CD4-positive, alpha-beta T cell treated with Interleukin-6 for 4 hours (primary cell): ENCODE data around the gene PHETA2.

ENCODE experiments used
- DNase-seq: peaks from one replicate; pipeline ENCODE4 v3.0.0-alpha.2; 2020; ENCODE audit warnings: mixed read lengths

PHETA2 gene, protein sequence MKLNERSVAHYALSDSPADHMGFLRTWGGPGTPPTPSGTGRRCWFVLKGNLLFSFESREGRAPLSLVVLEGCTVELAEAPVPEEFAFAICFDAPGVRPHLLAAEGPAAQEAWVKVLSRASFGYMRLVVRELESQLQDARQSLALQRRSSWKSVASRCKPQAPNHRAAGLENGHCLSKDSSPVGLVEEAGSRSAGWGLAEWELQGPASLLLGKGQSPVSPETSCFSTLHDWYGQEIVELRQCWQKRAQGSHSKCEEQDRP

DNA sequence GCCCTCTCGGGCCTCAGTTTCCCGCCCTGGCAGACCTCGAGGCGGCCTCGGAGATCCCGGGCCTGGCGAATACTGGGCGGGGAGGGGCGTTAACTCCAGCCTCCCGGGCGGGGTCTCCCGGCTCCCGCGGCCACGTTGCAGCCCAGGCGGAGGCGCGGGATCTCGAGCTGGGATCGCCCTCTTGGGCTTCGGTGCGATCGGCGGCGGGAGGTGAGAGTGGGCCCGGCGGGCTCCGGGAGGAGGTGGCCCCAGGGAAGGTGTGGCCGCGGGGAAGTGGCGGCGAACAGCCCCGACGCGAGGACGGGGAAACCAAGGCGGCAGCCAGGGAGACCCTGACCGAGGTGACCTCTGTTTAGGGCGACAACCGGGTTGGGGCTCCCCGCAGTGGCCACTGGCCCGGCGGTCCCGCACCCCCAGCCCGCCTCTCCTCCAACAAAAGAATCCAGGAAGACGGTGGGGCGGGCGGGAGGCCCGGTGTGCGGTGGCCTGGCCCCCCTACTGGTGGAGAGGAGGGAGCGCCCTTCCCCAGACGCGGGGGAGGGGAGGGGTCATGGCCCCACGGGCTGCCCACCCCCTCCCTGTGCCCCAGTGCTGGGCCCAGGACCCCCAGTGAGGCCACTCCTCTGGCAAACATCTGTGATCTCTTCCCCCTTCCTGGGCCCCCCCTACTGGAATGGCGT, at the start of gene PHETA2:
Gene PHETA2, plus strand, starts transcription at position 117 of the 680 bp plus-strand sequence. CDS start 3,046 bp downstream, outside the sequence.
- peak; percentile 72 for DNase-seq

DNA sequence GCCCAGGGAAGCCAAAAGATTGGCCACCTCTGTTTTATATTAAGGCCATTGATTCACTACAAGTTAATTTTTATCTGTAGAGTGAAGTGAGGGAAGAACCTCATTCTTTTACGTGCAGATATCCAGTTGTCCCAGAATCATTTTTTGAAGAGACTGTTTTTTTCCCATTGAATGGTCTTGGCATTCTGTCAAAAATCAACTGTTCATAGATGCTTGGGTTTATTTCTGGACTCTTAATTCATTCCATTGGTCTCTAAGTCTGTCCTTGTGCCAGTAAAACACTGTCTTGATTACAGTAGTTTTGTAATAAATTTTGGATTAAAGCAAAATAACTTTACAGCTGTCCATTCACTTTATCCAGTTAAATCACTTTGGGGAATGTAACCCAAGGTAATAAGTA, 48.6 kb upstream of the PHETA2 start:
- DNase-seq: no peak

DNA sequence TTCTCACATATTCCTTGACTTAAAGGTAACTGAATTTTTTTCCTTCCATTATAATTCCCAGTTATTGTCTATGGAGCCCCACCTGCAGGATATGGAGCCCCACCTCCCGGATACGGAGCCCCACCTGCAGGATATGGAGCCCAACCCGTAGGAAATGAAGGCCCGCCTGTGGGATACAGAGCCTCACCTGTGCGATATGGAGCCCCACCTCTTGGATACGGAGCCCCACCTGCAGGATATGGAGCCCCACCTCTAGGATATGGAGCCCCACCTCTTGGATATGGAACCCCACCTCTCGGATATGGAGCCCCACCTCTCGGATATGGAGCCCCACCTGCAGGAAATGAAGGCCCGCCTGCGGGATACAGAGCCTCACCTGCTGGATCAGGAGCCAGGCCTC, 47.3 kb upstream of the PHETA2 start:
- DNase-seq: no peak

DNA sequence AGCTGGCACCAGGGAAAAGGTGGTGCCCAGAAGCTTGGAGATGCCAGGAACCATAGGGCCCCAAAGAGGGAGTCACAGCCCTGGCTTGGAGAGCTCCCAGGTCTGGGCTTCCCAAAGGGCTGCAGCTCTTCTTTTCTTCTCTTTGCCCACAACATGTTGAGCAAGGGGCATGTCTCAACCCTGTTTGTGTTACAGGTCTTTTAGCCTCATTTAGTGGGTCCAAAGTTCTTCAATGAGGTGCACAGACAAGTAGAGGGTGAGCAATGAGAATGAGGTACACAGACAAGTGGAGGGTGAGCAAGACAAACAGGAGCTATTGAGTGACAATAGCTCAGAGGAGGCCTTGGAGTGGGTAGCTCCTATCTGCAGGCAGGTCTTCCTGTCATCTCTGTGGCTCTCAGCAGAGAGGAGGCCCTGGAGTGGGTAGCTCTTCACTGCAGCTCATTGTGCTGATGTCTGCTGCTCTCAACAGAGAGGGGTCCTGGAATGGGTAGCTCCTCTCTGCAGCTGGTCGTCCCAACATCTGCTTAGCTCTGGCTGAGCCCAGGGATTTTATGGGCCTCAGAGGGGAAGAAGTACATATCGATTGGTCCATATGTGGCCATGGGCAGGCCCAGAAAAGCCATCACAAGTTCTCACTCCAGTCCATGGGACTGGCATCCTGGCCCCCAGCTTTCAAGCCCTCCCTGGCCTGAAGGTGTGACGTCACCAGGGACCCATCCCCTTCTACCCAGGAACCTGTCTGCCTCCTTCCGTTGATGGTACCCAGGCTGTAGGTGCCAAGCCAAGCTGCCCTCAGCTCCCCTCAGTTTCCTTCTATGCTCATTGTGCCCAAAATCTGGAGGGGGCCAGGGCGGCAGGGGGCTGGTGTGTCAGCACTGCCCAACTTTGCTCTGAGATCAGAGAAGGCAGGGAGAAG, 40.5 kb upstream of the PHETA2 start:
- DNase-seq: no peak

DNA sequence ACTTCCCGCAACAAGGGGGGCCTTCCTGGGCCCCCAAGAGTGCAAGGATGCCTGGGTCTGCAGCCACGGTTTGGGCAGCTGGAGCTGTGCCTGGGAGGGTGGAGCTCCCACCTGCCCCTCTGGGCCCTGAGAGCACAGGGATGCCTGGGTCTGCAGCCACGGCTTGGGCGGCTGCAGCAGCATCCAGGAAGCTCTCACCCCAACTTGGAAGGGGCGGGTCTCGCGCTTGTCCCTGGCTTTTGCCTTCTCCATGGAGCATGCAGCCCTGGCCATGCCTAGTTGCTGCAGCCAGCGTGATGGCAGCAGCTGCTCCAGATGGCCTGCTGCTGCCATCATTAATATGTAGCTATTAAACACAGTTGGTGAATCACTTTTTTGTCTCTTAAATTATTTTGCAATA, 38.8 kb upstream of the PHETA2 start:
- no peak for DNase-seq

DNA sequence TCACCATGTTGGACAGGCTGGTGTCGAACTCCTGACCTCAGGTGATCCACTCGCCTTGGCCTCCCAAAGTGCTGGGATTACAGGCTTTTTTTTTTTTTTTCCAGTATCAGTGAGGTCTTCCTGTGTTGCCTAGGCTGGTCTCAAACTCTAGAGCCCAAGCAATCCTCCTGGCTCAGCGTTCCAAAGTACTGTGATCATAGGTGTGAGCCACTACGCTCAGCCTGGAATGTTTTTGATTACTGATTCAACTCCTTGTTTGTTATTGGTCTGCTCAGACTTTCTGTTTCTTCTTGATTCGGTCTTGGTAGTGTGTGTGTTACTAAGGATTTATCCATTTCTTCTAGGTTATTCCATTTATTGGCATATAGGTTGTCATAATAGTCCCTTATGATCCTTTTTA, 34.8 kb upstream of the PHETA2 start:
- DNase-seq: no peak

DNA sequence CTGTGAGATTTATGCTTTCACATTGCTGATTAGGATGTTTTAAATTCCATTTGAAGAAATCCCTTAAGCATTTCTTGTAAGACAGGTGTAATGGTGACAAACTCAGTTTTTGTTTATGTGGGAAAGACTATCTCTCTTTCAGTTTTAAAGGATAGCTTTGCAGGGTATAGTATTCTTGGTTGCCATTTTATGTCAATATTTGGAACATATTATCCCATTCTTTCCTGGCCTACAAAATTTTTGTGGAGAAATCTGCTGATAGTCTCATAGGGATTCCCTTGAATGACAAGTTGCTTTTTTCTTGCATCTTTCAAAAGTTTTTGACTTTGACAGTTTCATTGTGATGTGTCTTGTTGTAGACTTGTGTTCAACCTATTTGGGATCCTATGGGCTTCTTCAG, 32.3 kb upstream of the PHETA2 start:
- DNase-seq: no peak

DNA sequence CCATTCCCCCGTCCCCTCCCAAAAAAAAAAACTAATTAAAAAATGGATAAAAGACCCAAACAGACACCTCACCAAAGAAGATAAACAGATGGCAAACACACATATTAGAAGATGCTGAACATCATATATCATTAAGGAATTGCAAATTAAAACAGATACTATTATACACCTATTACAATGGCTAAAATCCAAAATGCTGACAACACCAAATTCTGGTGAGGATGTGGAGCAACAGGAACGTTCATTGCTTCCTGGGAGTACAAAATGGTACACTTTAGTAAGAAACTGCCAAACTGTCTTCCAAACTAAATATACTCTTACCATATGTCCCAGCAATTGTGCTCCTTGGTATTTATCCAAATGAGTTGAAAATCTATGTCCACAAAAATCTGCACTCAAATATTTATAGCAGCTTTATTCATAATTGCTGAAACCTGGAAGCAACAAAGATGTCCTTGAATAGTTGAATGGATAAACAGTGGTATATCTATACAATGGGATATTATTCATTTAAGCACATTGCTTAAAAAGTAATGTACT, 23.3 kb upstream of the PHETA2 start:
- no peak for DNase-seq

DNA sequence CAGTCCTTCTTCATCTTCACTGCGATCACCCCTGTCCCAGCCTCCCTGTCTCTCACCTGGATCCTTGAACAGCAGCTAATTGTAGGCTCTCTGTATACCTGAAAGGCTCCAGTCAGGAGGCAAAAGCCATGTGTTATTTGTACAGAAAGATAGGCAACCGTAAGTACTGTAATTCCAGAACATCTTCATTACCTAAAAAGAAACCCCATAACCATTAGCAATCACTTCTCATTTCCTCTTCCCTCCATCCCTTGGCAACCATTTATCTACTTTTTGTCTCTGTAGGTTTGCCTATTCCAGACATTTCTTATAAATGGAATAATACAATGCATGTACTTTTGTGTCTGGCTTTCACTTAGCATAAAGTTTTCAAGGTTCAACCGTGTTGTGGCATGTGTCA, 21.3 kb upstream of the PHETA2 start:
- DNase-seq: no peak

DNA sequence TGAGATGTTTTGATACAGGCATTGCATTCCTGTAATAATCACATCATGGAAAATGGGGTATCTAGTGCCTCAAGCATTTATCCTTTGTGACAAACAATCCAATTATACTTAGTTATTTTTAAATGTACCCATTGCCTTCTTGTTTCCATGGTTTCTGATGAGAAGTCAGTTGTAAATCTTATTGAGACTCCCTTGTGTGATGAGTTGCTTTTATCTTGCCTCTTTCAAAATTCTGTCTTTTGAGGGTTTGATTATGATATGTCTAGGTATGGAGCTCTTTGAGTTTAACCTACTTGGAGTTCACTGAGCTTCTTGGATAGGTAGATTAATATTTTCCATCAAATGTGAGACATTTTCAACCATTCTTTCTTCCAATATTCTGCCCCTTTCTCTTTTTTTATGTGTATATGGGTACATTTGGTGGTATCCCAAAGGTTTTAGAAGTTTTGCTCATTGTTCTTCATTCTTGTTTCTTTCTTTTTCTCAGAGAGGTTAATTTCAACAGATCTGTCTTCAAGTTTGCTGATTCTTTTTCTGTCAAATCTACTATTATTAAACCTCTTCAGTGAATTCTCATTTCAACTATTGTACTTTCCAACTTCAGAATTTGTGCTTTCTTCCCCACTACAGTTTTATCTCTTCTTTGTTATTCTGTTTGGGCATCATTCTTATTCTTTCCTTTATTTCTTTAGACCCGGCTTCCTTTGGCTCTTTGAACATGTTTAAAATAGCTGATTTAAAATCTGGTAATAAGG, 17.1 kb upstream of the PHETA2 start:
- DNase-seq: no peak

DNA sequence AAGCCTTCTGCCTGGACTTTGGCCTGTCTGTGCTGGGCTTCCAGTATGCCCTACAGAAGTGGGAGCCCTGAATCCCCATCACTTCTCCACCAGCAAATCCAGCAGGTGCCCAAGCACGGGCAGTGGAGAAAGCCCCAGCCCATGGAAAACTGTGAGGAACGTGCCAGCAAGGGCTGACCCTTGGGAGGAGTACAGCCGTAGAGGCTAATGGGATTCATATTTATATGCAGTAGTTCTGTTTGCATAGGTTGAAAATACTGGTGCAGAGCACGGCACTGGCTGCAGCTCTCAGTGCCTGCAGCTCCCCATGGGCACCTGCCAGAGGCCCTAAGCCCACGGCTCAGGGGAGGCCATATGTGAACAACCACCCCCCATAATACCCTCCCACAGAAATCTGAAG, 13.6 kb upstream of the PHETA2 start:
- DNase-seq: no peak

DNA sequence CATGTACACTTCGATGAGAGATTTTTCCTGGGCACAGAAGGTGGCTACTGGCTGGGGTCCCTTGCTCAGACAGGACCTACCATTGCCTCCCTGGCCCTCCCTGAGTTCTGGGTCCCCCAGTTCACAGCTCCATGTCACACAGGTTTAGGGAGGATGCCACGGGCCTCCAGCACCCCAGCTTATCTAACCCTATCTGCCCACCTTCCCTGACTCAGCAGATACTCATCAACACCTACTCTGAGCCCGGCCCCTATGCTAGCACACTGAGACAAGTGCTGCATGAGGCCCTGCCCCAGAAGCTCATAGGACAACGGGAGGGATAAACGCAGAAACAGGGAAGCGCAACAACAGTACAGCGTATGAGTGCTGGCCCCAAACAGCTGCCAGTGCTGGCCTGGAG, 13.0 kb upstream of the PHETA2 start:
- no peak for DNase-seq

DNA sequence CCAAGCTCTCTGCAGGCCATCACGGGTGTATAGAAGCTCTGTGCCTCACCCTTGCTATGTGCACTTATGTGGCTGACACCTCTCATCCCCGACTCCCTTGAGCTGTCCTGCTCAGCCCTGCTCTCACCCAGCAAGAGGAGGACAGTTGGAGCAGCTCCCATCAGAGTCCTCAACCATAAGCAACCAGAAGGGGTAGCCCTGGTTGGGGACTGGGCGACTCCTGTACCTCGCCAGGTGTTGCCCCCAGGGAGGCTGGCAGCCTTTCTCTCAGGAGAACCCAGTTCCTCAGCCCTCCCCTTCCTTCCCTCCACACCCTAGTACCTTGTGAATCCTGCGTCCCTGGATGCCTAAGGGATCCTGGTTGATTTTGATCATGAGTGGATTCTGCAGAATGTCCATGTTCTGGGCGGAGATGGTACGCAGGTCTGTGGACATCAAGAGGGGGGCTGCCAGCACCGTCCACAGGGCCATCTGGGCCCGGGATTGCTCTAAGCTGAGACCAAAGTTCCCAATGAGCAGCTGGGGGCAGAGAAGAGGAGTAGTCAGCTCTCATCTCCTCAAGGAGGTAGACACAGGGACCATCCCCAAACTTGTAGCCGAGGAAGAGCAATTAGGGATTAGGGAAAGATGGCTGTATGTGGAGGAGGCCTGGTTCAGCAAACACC, 11.4 kb upstream of the PHETA2 start:
- DNase-seq: no peak

DNA sequence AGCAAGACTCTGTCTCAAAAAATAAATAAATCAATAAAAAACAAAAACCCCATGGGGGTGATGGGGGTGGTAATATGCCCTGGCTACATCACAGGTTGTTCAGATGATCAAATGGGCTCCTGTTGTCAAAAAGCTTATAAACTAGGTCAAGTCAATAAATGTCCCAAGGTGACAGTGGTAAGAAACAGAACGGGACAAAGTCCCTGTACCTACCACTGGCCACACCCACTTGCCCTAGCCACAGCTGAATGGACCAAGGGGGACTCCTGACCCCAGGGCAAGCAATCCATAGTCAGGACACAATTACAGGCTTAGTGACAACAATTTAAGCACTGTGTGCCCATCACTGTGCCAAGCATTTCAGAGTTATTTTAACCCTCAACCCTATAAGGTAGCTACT, 9.4 kb upstream of the PHETA2 start:
- no peak for DNase-seq

DNA sequence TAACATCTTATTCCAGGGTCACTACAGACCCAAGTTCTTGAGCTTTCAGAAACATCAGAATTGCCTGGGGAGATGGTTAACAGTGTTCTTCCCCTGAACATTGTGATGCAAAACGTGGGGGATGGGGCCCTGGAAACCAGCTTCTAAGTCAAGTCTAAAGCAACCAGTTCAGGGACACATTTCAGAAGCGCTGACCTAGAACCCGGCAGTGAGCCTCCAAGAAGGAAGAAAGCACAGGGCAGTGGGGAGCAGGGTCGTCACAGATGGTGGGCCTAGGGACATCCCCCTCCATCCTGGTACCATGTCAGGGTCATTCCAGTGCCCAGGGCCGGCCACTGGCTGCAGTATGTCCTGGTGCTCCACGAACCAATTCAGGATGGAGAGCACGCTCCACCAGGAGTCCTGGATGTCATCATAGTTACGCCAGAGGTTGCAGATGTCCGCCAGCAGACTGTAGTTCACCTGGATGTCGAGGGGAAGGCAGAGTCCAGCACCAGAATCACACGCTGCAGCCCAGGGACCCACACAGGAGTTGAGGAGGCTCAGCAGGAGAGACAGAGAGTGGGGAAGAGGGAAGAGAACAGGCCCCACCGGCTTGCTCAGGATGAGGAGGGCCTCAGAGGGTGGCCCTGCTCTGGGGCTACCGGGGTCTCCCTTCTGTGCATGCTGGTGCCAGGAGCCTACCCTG, 8.5 kb upstream of the PHETA2 start:
- no peak for DNase-seq

DNA sequence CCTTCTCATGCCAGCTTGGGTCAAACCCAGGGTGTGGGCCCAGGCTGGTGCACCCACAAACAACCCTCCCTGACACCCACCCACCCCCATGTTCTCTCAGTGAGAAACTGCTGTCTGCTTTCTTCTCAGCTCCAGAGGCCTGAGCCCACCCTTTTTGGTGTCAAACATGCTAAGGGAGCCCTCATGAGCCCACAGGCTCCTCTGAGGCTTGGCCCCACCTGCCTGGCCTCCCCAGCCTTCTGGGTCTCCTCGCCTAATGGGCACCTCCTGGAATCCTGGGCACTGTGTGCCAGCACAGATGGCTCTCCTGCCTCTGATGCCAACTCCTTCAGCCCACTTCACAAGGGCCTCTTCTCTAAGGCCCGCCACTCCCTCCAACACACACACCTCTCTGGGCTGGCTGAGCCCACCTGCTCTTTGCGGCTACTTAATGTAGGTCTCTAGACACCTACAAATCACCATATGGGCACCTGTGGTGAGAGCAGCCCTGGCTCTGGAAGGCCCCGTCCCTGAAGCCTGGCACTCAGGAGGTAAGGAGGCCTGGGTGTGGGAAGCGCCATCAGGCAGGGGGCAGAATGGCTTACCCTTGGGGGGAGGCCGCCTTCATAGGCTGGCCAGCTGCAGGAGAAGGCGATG, 7.8 kb upstream of the PHETA2 start:
- no peak for DNase-seq

DNA sequence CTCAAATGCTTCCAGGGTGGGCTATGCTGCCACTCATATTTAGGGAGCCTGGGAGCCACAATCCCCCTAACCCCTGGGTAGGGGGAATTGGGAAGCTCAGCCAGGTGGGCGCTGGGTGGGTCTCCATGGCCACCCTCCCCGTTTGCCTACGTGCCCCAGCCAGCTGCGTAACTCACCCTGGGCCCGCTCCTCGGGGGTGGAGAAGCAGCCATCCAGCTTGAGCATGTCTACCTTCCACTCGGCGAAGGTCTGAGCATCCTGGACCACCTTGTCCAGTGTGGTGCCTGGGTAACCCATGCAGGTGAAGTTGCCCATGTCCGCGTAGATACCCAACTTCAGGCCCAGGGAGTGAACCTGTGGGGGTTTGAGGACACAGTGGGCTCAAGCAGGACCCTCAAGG, 7.1 kb upstream of the PHETA2 start:
- no peak for DNase-seq

DNA sequence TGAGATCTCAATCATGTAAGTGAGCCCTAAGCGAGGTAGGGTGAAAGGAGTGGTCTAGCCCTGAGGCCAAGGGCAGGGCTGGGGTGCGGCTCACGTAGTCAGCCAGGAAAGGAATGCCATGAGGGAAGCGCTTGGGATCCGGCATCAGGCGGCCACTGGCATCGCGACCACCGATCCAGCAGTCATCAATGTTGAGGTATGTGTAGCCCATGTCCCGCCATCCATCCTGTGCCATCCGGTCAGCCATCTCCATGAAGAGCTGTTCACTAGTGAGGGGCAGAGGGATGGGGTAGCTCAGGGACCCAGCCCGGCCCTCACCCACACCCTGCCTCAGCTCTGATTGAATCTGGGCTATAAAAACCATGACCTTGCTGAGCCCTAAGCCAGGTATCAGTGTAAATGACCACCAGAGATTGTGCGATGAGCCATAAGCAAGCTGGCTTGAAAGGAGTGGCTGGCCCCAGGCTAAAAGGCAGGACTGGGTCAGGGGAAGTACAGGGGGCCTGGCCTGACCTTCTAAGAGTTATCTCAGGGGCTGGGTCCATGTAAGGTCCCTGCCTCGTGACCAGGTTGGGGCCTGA, 6.3 kb upstream of the PHETA2 start:
- DNase-seq: no peak

DNA sequence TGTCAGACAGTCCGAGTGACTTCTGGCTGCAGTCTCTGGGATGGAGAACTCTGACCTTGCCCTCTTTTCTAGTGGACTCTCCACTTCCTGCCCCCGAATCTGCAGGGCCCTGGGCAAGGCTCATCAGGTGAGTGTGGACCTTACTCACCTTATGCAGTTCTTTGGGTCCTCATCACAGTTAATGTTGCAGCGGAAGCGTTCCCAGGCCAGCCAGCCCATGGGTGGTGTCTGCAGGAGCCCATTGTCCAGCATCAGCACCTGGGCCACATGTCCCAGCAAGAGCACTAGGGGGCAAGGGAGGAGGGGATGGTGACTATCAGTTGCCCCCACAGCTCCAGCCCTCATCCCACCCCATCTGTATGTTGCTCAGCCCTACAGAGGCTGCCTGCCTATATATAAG, 5.8 kb upstream of the PHETA2 start:
- DNase-seq: no peak

DNA sequence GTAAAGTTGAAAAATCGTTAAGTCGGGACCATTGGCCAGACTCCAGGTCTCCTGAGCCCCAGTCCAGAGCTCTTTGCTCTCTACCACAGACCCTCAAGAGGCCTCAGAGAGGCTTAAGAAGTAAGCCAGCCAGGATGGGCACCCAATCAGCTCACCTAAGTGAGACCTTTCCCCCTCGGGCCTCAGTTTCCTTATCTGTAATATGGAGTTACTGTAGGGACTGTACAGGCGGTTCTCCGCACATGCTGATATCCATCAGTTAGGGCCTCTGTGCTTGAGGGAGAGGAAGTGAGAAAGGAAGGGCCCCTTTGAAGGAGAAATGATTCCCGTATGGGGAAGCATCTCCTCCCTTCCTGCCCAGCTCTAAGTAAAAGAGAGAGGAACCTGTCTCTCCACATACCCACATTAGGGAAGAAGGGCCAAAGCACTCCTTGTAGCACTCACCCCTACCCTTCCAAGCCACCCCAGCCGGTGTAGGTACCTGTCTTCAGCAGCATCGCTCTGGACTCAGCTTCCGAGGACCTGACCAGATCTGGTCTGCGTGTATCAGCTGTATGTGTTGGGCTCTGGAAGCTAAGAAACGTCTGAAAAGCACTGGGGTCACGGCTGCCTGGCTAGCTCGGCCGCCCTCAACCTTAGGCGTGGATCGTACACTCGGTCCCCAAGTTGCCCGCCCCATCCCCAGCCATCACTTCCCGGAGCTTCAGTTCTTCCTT, 4.1 kb upstream of the PHETA2 start:
- DNase-seq: no peak
